HEK293T (cell line): Measurements from ENCODE around the gene AGBL4.

Source experiments
- ARNT ChIP-seq: fragments of 450-650 bp; IDR thresholded peaks from 2 replicates; pipeline ENCODE4 v1.6.1; 2017; ENCODE audit warnings: mild to moderate bottlenecking
- BHLHE40 ChIP-seq: fragments of 450-650 bp; IDR thresholded peaks from 2 replicates; pipeline ENCODE4 v1.6.1; 2016; ENCODE audit warnings: mild to moderate bottlenecking, moderate library complexity, borderline replicate concordance
- ELF4 ChIP-seq: fragments of 450-650 bp; IDR thresholded peaks from 2 replicates; pipeline ENCODE4 v1.6.1; 2017; ENCODE audit warnings: antibody characterized with exemption
- FOXA1 ChIP-seq: fragments of 450-650 bp; IDR thresholded peaks from 2 replicates; pipeline ENCODE4 v1.6.1; 2016; ENCODE audit warnings: mild to moderate bottlenecking
- FOXK2 ChIP-seq: fragments of 450-650 bp; IDR thresholded peaks from 2 replicates; pipeline ENCODE4 v1.6.1; 2016; ENCODE audit warnings: mild to moderate bottlenecking
- FOXM1 ChIP-seq: fragments of 450-650 bp; IDR thresholded peaks from 2 replicates; pipeline ENCODE4 v1.6.1; 2017; ENCODE audit warnings: mild to moderate bottlenecking, borderline replicate concordance
- HDGF ChIP-seq: fragments of 450-650 bp; IDR thresholded peaks from 2 replicates; pipeline ENCODE4 v1.6.1; 2017; ENCODE audit warnings: antibody characterized with exemption, borderline replicate concordance
- L3MBTL2 ChIP-seq: fragments of 450-650 bp; conservative IDR thresholded peaks from 2 replicates; pipeline ENCODE4 v1.6.1; 2016; ENCODE audit warnings: mild to moderate bottlenecking
- LEF1 ChIP-seq: fragments of 450-650 bp; IDR thresholded peaks from 2 replicates; pipeline ENCODE4 v1.6.1; 2017; ENCODE audit warnings: mild to moderate bottlenecking, borderline replicate concordance
- NFRKB ChIP-seq: fragments of 450-650 bp; IDR thresholded peaks from 2 replicates; pipeline ENCODE4 v1.6.1; 2016; ENCODE audit warnings: mild to moderate bottlenecking, moderate library complexity
- PKNOX1 ChIP-seq: fragments of 450-650 bp; IDR thresholded peaks from 2 replicates; pipeline ENCODE4 v1.6.1; 2016
- SP1 ChIP-seq: fragments of 450-650 bp; IDR thresholded peaks from 2 replicates; pipeline ENCODE4 v1.6.1; 2017
- SUZ12 ChIP-seq: fragments of 450-650 bp; IDR thresholded peaks from 2 replicates; pipeline ENCODE4 v1.6.1; 2016; ENCODE audit warnings: mild to moderate bottlenecking
- TARDBP ChIP-seq: fragments of 450-650 bp; IDR thresholded peaks from 2 replicates; pipeline ENCODE4 v1.6.1; 2016

GRCh38 chr1:48523558-48523957 lies 1500.2 kb downstream of the AGBL4 start:
- TF ChIP-seq TARDBP = no peak
- no peak for TF ChIP-seq FOXA1
- no peak for TF ChIP-seq SP1
- no peak for TF ChIP-seq FOXK2
- no peak for TF ChIP-seq BHLHE40
- no peak for TF ChIP-seq FOXM1
- no peak for TF ChIP-seq LEF1
- TF ChIP-seq HDGF = no peak
- TF ChIP-seq ARNT = no peak
- TF ChIP-seq ELF4 = no peak
- TF ChIP-seq PKNOX1 = no peak
- TF ChIP-seq SUZ12 = no peak
- no peak for TF ChIP-seq NFRKB
- no peak for TF ChIP-seq L3MBTL2
